ENCODE results near the gene TTC7B.

The TTC7B gene

GRCh38 chr14:90617961-90618360 is 198.3 kb downstream of the TTC7B start:
- Histone ChIP-seq H3K27me3 (ENCODE audit: control insufficient read depth, insufficient read depth, low read length) (no peaks in the 10 kb centered on the region), H3K4me1 (peaks cover 19% of the 10 kb centered on the region), H3K9ac (no peak overlapping the region), H3K4me3 (ENCODE audit: low read depth, low read length) (no peak overlapping the region), H3K27ac (no peak overlapping the region), H2AFZ (no peak overlapping the region), H3K4me2 (ENCODE audit: low read length) (no peak overlapping the region), H3K79me2 (no peaks in the 10 kb centered on the region), H3K9me3 (ENCODE audit: control insufficient read depth, low read length) (no peaks in the 10 kb centered on the region), H3K36me3 (ENCODE audit: control insufficient read depth, insufficient read depth, low read length) (no peaks in the 10 kb centered on the region)
- TF ChIP-seq CTCF (IDR thresholded peaks at IDR 0.05): no peak

GRCh38 chr14:90616881-90617280 is 199.3 kb downstream of the TTC7B start:
- Histone ChIP-seq H3K4me2 (ENCODE audit: low read length) (no peak overlapping the region), H3K36me3 (ENCODE audit: control insufficient read depth, insufficient read depth, low read length) (no peaks in the 10 kb centered on the region), H3K27me3 (ENCODE audit: control insufficient read depth, insufficient read depth, low read length) (no peaks in the 10 kb centered on the region), H2AFZ (no peak overlapping the region), H3K9me3 (ENCODE audit: control insufficient read depth, low read length) (no peaks in the 10 kb centered on the region), H3K4me1 (peaks cover 29% of the 10 kb centered on the region), H3K79me2 (no peaks in the 10 kb centered on the region), H3K27ac (no peak overlapping the region), H3K4me3 (ENCODE audit: low read depth, low read length) (no peak overlapping the region), H3K9ac (no peak overlapping the region)
- TF ChIP-seq CTCF (IDR thresholded peaks at IDR 0.05): no peak

- Histone ChIP-seq H2AFZ (no peak overlapping the region), H3K4me2 (ENCODE audit: low read length) (no peak overlapping the region), H3K9ac (no peak overlapping the region), H3K9me3 (ENCODE audit: control insufficient read depth, low read length) (no peaks in the 10 kb centered on the region), H3K4me1 (peaks cover 34% of the 10 kb centered on the region), H3K79me2 (no peaks in the 10 kb centered on the region), H3K27me3 (ENCODE audit: control insufficient read depth, insufficient read depth, low read length) (no peaks in the 10 kb centered on the region), H3K27ac (no peak overlapping the region), H3K4me3 (ENCODE audit: low read depth, low read length) (no peak overlapping the region), H3K36me3 (ENCODE audit: control insufficient read depth, insufficient read depth, low read length) (no peaks in the 10 kb centered on the region)
- no peak for TF ChIP-seq CTCF (IDR thresholded peaks at IDR 0.05)
These were observed 199.9 kb downstream of the TTC7B start for GRCh38 chr14:90616313-90616712.

- H3K9me3 ChIP-seq (ENCODE audit: control insufficient read depth, low read length): no peaks in the 10 kb centered on the region
- no peak overlapping the region for H3K9ac ChIP-seq
- no peaks in the 10 kb centered on the region for H3K27me3 ChIP-seq (ENCODE audit: control insufficient read depth, insufficient read depth, low read length)
- H3K4me3 ChIP-seq (ENCODE audit: low read depth, low read length): no peak overlapping the region
- no peaks in the 10 kb centered on the region for H3K36me3 ChIP-seq (ENCODE audit: control insufficient read depth, insufficient read depth, low read length)
- H2AFZ ChIP-seq: peak overlapping the region; percentile 62
- no peaks in the 10 kb centered on the region for H3K79me2 ChIP-seq
- peaks cover 34% of the 10 kb centered on the region for H3K4me1 ChIP-seq
- H3K27ac ChIP-seq: peak overlapping the region; percentile 38
- H3K4me2 ChIP-seq (ENCODE audit: low read length): no peak overlapping the region
- no peak for TF ChIP-seq CTCF (IDR thresholded peaks at IDR 0.05)
These were observed 200.6 kb downstream of the TTC7B start for GRCh38 chr14:90615517-90616060.

All from parathyroid adenoma (tissue), 2 donors.